Transverse colon (tissue), 4 donors: ENCODE measurements around the gene IFNA7. TPM values are rescaled to one million over a fixed set of nuclear protein-coding genes. Genes with fewer than 3 reads are reported as not detected.

Experiments used
- DNase-seq: peaks from one replicate; pipeline ENCODE4 v3.0.0-alpha.2; 2019
- H3K27ac ChIP-seq, 4 donors: fragments of 200-600 bp; sonication (generic); 2 replicates each; pipeline ENCODE4 v1.5.1; 2016 to 2018; ENCODE audit warnings: inconsistent platforms in 4 of 4
- H3K27me3 ChIP-seq: fragments of 200-600 bp; sonication (generic); 2 replicates; pipeline ENCODE4 v1.5.1; 2017; ENCODE audit warnings: inconsistent platforms
- H3K36me3 ChIP-seq, 4 donors: fragments of 200-600 bp; sonication (generic); 2 replicates each; pipeline ENCODE4 v1.5.1; 2017 to 2019; ENCODE audit warnings: inconsistent platforms in 4 of 4
- H3K4me1 ChIP-seq, 4 donors: fragments of 200-600 bp; sonication (generic); 2 replicates each; pipeline ENCODE4 v1.5.1; 2017 to 2020; ENCODE audit warnings: inconsistent platforms in 4 of 4
- H3K4me3 ChIP-seq, 4 donors: fragments of 200-600 bp; sonication (generic); 1 replicate in 1 of 4; 2 replicates in 3 of 4; pipeline versions ENCODE4 v1.5.1 to v1.6.1; 2017 to 2019; ENCODE audit warnings: inconsistent platforms in 4 of 4
- H3K9me3 ChIP-seq, 2 donors: fragments of 200-600 bp; sonication (generic); 2 replicates each; pipeline ENCODE4 v1.5.1; 2017 to 2019; ENCODE audit warnings: inconsistent platforms in 2 of 2
- EP300 ChIP-seq: sonication (generic); formaldehyde crosslinking; IDR thresholded peaks from one replicate; pipeline ENCODE4 v1.6.1; 2017; ENCODE audit warnings: antibody characterized with exemption, low read depth
- POLR2A ChIP-seq: fragments of 450-650 bp; IDR thresholded peaks from one replicate; pipeline ENCODE4 v1.6.1; 2016; ENCODE audit warnings: antibody characterized with exemption, mild to moderate bottlenecking, moderate library complexity
- POLR2AphosphoS5 ChIP-seq, 3 donors: sonication (generic); formaldehyde crosslinking; IDR thresholded peaks; one replicate each; pipeline ENCODE4 v1.6.1; 2016; ENCODE audit warnings: antibody characterized with exemption in 3 of 3
- WGBS, 2 donors: methylation state at CpG; one replicate each; pipeline ENCODE4 v1.1.5; 2018; ENCODE audit warnings: low coverage in 1 of 2; 5-methylcytosine and 5-hydroxymethylcytosine counted together
- in situ Hi-C, 4 donors: fragments of 200-750 bp; cut with MboI; loops; one replicate each; pipeline versions ENCODE4 v1.15.0 to v1.15.1; 2017; ENCODE audit warnings: low sequenced_read_pairs in 3 of 4, low pct_ligation_motif_present in 1 of 4, low pct_unique_long_range_greater_than_20kb in 1 of 4
- intact Hi-C: fragments of 100-400 bp; cut with DNase I; formaldehyde crosslinking; loops from one replicate; pipeline ENCODE4 v1.15.1; 2023; ENCODE audit warnings: low total_unique reads
- small RNA-seq, 4 donors: library from RNA; depleted of rRNA; stranded (forward); fragments of <200 nt; gene quantifications; one replicate each; pipeline ENCODE3, GENCODE V24; 2016
- total RNA-seq, 4 donors: library from RNA; depleted of rRNA; stranded (reverse); fragments of >200 nt; gene quantifications; one replicate each; pipeline ENCODE4 v1.1.0, GENCODE V29; 2016
- TF ChIP-seq, protein P1 (sequence below), 5 experiments: fragments of 200-600 bp in 3 of 5; fragments of 450-650 bp in 2 of 5; sonication (generic) in 3 of 5; IDR thresholded peaks; 1 replicate in 2 of 5; 2 replicates in 3 of 5; pipeline ENCODE4 v1.5.1; 2016 to 2017; ENCODE audit warnings: antibody characterized with exemption in 5 of 5, inconsistent platforms in 3 of 5, mild to moderate bottlenecking in 2 of 5, moderate library complexity in 1 of 5

IFNA7 gene
- total RNA-seq, 4 donors from 2014 or later, result not detected

DNA sequence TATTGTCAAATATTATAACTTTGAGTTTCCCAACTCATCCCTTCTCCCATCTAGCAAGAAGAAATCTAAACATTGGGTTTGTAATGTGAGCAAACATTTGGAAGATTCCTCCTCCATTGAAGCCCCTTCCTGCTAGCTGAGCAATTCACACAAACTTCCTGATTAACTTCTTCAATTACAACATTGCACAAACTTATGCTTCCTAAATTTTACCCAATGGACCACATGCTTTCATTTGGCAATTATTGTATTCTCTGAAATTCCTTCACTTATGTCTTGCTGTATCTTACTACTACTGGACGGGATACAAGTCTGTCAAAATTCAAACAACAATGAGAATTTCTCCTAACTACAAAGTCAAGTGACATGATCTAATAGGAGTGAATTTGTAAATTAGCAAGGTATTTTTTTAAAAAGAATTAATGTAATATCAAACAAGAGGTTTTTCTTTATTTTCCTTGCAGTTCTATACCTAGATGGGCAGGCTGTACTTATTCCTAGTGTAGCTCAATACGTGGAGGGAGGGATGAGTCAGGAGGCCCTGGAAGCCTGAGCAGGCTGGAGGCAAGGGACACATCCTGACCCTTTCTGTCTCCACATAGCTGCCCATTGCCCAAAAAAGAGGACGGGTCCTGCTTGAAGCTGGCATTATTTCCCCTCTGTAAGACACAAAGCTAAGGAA, 48.5 kb downstream of the IFNA7 start:
- no peaks in the 10 kb centered on the region for H3K36me3 ChIP-seq
- no peak overlapping the region for H3K27ac ChIP-seq
- DNase-seq, result no peak
- H3K9me3 ChIP-seq, result peaks cover 0 to 4% of the 10 kb centered on the region in 2 donors
- no peak for TF ChIP-seq EP300
- no peak for TF ChIP-seq POLR2AphosphoS5 (IDR thresholded peaks at IDR 0.05)
- TF ChIP-seq, protein P1, sequence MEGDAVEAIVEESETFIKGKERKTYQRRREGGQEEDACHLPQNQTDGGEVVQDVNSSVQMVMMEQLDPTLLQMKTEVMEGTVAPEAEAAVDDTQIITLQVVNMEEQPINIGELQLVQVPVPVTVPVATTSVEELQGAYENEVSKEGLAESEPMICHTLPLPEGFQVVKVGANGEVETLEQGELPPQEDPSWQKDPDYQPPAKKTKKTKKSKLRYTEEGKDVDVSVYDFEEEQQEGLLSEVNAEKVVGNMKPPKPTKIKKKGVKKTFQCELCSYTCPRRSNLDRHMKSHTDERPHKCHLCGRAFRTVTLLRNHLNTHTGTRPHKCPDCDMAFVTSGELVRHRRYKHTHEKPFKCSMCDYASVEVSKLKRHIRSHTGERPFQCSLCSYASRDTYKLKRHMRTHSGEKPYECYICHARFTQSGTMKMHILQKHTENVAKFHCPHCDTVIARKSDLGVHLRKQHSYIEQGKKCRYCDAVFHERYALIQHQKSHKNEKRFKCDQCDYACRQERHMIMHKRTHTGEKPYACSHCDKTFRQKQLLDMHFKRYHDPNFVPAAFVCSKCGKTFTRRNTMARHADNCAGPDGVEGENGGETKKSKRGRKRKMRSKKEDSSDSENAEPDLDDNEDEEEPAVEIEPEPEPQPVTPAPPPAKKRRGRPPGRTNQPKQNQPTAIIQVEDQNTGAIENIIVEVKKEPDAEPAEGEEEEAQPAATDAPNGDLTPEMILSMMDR (IDR thresholded peaks at IDR 0.05), result no peak
- TF ChIP-seq POLR2A, result no peak
- in situ Hi-C loops, result no loop called here
- no peaks in the 10 kb centered on the region for H3K27me3 ChIP-seq
- intact Hi-C loops, result no loop called here
- WGBS, 2 donors, result 39 to 51% methylated on average over 3 of the region's 3 CpGs
- peaks cover 0 to 4% (median 0%) of the 10 kb centered on the region in 4 donors for H3K4me1 ChIP-seq
- H3K4me3 ChIP-seq, result no peak overlapping the region

Small RNA genes within 50 kb of the gene (small RNA-seq; reads per million reads assigned to genes)
- 0 reads per million in 4 donors for gene RF00019

Other genes with a start within 250 kb of the IFNA7 start
- 1 to 10 TPM; 1.1 to 4.8 (median 2.7) TPM for gene HACD4, start 170.6 kb downstream of the IFNA7 start, total RNA-seq
- gene IFNB1, start 124.3 kb downstream of the IFNA7 start, total RNA-seq, result not detected
- gene IFNW1, start 60.4 kb downstream of the IFNA7 start, total RNA-seq, result not detected
- gene IFNA21, start 35.5 kb downstream of the IFNA7 start, total RNA-seq, result not detected
- gene IFNA4, start 14.6 kb downstream of the IFNA7 start, total RNA-seq, result not detected
- gene IFNA10, start 4.9 kb upstream of the IFNA7 start, total RNA-seq, result not detected
- not detected for gene IFNA16, start 15.1 kb upstream of the IFNA7 start, total RNA-seq
- not detected for gene IFNA17, start 26.0 kb upstream of the IFNA7 start, total RNA-seq
- gene IFNA14, start 37.8 kb upstream of the IFNA7 start, total RNA-seq, result not detected
- gene IFNA5, start 103.1 kb upstream of the IFNA7 start, total RNA-seq, result not detected
- 10 to 100 TPM in 3 of 4 donors, 1 to 10 TPM in 1; 4.6 to 27.2 (median 19.5) TPM for gene KLHL9, start 133.2 kb upstream of the IFNA7 start, total RNA-seq
- not detected for gene IFNA6, start 148.7 kb upstream of the IFNA7 start, total RNA-seq
- gene IFNA13, start 165.9 kb upstream of the IFNA7 start, total RNA-seq, result not detected
- gene IFNA2, start 183.2 kb upstream of the IFNA7 start, total RNA-seq, result not detected
- not detected for gene IFNA8, start 206.9 kb upstream of the IFNA7 start, total RNA-seq
- not detected for gene IFNA1, start 238.2 kb upstream of the IFNA7 start, total RNA-seq